IPS-11a (cell line): Measurements from ENCODE around the gene NTSR1.

Source experiments
- H3K4me3 ChIP-seq: one replicate; pipeline ENCODE4 v1.5.1; 2013; ENCODE audit warnings: low read depth, low read length, control low read depth

The NTSR1 gene

DNA sequence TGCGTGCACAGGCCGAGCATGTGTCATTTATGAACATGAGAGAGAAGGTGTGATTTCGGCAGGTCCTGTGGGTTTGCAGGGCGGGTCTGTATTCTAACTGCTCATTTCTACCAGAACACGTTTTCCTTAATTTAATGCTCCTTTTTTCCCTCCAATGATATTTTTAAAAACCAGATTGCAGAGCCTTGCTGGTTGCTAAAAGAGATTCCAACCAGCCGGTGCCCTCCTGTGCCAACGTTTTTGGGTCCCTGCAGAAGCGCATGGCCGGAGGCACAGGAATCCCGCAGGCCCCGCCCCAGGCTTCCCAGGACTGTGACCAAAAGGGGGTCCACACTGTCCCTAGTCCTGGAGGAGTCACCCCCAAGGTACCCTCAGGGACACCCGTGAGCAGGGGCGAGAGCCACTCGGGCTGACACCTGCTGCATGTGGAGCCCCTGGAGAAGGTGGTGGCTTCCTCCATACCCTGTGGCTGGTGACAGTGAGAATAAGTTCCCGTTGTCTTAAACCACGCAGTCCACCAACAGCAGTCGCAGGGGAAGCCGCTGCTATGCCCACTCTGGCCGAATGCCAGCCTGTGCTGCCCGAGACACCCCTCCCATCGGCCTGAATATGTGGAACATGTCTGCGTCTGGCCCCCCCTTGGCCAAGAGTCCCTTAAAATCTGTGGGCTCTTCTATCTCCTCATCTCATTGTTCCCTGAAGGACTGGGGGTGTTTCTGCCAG is 15.7 kb upstream of the NTSR1 start:
- H3K4me3 ChIP-seq: no peak overlapping the region

DNA sequence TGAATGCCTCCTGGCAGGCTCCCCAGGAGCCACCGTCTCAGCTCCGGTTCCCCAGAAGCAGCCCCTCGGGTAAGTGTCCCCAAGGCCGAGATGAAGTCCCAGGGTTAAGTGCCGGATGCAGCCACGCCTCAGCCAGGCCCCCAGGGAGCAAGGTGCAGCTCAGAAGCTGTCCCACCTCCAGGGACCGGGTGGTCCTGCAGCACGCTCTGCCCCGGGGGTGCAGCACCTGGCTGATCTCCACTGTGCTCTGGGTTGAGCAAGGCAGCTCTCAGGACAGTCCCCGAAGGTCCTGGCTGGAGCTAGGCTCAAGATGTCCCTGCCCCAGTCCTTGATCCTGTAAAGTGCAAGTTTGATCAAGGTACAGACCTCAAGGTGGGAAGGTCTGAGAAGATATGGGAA is 15.1 kb upstream of the NTSR1 start:
- H3K4me3 ChIP-seq: no peak overlapping the region

DNA sequence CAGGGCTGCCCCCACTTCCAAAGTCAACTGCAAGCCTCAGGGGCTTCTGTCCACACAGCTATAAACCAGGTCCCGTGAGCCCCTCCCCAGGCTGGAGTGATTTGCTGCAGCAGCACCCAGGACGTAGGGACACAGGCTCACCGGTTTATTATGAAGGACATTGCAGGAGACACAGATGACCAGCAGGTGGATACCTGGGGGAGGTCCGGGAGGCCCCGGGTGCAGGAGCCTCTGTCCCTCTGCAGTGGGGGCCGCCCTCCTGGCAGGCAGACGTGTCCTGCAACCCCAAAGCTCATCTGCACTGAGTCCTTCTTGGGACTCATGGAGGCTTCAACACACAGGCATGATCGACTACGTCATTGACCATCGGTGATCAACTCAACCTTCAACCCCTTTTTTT is 14.5 kb upstream of the NTSR1 start:
- no peak overlapping the region for H3K4me3 ChIP-seq

DNA sequence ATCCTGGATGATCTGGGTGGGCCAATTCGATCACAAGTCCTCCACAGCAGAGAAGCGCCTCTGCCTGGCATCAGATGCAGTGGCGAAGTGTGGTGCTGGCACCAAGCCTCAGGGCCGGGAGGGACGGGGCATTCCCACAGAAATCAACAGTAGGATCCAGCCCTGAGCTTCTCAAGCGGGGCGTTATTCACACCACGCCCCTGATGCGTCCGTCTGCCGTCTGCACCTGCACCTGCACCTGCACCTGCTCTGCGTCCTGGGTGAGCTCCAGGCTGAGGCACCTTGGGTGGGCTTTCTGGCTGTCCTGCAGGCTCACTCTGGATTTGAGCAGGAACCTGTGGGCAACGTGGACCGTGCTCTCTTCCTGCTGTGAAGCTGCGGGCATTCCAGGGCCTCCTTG is 13.8 kb upstream of the NTSR1 start:
- no peak overlapping the region for H3K4me3 ChIP-seq

DNA sequence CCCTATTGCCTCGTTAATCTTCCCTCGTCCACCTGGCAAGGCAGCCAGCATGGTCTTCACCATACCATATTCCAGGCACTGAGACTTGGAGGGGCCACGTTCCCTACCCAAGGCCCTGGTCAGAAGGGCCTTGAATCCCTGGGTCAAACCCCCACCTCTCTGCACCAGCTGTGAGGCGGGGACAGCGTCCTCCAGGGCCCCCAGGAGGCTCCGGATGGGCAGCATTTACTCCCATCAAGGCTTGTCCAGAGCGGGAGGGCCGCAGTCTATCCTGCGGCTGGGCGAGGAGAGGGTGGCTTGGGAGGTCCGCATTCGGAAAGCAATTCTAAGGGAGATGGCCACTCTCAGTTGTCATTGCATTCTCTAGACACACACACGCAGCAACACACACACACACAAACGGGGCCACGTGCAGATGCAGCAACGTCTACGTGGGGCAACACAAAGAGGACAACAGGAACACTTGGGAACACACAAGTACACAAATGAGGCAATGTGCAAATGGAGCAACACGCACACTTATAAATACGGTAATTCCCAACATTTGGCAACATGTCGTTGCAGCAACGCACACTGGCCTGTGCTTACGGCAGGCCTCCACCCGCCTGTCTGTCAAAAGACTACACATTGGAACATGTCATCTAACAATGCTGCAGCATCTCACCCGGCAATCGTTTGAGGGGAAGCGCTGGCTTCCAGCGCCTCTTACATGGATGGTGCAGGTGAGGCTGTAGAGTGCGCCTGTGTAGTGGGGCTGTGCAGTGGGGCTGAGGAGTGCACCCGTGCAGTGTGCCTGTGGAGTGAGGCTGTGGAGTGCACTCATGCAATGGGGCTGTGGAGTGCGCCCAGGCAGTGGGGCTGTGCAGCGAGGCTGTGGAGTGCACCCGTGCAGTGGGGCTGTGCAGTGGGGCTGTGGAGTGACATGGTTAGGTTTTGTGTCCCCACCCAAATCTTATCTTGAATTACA is 12.9 kb upstream of the NTSR1 start:
- H3K4me3 ChIP-seq: no peak overlapping the region

DNA sequence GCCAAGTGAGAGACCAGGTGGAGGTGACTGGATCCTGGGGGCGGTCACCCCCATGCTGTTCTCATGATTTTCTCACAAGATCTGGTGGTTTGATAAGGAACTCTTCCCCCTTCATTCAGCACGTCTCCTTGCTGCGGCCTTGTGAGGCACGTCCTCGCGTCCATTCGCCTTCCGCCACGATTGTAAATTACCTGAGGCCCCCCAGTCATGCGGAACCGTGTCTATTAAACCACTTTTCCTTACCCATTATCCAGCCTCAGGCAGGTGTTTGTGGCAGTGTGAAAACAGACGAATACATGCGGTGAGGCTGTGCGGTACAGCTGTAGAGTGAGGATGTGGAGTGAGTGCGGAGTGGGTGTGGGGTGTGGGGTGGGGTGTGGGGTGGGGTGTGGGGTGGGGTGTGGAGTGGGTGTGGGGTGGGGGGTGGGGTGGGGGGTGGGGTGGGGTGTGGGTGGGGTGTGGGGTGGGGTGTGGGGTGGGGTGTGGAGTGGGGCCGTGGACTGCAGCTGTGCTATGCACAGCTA is 12.1 kb upstream of the NTSR1 start:
- H3K4me3 ChIP-seq: no peak overlapping the region

DNA sequence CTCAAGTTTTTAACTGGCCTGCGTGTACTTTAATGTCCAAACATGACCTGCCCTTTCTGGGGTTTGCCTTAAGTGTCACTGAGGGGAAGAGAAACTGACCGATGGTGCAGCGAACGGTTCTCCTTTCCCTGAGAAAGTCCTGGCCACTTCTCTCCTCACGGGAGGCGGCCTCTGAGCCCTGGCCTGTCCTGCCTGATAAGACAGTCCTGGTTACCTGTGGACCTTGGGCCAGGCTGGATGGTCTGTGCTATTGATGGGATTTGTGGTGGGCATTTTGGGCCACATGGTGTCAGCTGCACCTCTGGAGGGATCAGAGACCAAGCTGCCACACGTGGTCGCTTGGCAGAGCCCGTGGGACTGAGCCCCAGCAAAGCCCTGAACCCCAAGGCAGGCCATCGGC is 11.6 kb upstream of the NTSR1 start:
- no peak overlapping the region for H3K4me3 ChIP-seq

DNA sequence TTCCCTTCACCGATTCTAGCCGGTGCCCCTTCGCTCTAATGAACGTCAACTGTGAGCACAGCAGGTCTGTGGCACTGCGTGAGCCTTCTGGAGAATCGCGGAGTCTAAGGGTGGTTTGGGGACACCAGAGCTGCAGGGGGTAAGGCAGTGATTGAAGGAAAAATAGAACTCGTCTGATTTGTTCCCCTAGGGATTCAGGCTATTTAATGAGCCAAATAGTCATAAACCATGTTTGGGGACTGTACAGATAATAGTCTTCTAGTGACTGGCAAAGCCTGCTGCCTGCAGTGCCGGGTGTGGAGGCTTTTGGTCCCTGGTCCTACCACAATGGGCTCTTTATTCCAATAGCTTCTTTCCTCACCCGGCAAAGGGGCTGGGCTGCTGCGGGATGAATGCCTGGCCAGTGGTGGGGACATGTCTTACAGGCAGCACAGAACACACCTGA is 11.1 kb upstream of the NTSR1 start:
- H3K4me3 ChIP-seq: no peak overlapping the region

DNA sequence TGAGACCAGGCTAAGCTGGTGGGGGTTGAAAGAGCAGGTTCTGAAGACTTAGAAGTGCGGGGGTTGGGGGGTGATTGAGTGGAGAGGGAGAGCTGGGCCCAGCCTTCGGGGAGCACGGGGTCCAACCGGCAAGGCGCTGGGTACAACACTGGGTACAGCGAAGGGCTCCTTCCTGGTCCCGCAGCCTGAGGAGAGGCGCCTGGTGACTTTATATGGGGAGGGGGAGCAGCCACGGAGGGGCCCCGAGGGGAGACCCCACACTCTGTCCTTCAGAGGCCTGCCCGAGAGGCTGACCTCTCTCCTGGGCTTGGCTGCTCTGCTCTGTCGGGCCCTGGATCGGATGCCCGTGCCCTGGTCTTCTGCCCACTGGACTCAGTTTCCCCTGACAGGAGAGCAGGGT is 10.4 kb upstream of the NTSR1 start:
- no peak overlapping the region for H3K4me3 ChIP-seq

DNA sequence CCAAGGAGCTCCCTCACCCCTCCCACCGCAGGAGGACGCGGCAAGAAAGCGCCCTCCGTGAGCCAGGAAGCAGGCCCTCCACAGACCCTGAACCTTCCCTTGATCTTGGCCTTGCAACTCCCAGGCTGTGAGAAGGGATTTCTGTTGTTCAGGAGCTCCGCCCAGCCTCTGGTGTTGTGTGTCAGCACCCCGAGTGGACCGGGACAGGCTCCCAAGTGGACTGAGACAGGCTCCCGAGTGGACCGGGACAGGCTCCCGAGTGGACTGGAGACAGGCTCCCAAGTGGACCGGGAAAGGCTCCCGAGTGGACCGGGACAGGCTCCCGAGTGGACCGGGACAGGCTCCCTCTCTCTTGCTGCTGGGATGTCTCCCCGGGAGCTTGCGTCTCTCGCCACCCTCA is 9.3 kb upstream of the NTSR1 start:
- H3K4me3 ChIP-seq: no peak overlapping the region

DNA sequence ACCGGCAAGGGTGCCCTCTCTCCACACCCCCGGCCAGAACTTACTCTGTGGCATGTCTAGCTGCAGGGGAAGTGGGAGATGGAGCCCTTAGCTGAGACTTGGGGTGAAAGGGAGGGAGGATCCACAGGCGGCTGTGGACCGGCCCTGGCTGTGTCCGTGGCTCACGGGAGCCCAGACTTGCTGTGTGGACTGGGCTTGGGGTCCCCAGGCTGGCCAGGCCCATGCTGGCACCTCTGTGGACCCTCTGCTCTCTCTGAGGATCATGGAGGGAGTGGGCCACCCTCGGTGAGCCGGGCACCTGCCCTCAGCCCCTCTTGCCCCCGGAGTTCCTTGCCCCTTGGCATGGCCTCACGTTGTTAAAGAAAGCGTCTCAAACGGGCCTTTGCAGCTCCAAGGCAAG is 8.9 kb upstream of the NTSR1 start:
- H3K4me3 ChIP-seq: no peak overlapping the region

DNA sequence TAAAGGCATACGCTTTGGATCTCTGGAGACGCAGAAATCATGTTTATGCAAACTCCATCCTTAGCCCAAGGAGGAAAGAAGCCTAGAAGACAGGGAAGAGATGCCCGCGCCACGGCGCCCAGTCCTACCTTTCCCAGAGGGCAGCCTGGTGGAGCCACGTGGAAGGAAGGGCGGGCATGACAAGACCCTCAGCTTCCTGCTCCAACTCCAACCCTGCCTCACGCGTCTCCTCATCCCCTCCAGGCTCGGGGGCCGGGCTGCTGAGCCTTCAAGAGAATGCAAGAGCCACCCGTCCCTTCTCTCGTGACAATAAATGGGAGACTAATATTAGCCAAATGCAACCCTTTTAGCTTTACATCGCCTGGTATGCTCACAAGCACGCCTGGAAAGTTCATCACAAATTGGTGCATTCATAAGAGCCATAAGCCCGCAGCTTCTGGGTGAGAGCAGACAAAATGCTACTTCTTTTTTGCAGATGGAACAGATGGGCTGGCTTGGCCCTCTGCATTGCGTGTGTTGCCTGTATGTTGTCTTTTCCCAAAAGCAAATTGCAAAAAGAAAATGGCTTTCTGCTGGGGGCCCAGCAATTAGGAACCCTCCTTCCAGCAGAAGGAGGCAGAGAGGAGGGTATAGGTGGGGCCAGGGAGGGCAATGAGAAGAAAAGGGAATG is 8.2 kb upstream of the NTSR1 start:
- H3K4me3 ChIP-seq: no peak overlapping the region

DNA sequence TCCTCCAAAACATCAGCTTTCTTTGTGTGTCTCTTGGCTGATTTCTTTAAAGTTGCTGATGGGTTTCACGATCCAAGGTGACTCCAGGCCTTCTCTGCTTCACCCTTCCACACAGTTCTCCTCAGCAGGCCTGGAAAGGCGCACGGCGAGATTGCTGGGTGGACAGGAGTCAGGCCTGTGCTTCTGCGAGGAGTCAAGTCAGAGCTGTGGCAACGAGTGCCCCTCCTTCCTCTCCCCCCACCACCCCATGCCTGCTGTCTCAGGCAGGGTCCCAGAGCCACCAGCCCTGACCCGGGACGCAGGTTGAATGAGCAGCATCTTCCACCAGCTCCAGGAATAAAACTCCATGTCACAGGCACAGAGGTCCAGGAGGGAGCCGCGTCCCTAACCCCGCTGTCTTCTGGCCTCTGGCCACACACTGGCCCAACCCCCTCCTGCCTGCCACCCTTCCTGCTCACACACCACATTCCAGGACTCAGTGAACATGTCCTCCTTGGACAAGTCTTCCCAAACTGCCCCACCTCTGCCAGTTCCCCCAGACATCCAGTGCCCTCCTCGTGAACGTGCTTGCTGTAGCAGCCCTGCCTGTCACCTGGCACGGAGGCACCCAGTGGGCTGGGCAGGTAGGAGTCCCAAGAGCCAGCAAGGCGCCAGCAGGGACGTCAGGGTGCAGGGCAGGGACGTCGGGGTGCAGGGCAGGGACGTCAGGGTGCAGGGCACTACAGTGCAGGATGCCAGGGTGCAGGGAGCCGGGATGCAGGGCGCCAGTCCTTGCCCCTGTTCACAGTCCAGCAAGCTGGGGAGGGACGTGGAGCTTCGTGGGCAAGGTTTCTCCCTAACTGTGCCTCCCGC is 7.2 kb upstream of the NTSR1 start:
- H3K4me3 ChIP-seq: no peak overlapping the region

DNA sequence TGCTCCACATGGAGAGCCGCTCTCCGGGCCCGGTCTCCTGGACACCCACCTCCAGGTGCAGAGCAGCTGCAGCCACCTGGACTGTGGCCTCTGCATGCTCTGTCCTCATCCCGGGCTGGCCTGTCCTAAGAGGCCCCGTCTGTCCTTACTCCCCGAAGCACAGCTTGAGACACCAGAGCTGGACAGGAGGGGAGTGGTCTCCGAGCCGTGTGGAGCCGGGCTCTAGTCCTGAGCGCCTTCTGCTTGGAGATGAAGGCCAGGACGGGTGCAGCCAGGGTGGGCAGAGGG is 6.7 kb upstream of the NTSR1 start:
- H3K4me3 ChIP-seq: no peak overlapping the region

DNA sequence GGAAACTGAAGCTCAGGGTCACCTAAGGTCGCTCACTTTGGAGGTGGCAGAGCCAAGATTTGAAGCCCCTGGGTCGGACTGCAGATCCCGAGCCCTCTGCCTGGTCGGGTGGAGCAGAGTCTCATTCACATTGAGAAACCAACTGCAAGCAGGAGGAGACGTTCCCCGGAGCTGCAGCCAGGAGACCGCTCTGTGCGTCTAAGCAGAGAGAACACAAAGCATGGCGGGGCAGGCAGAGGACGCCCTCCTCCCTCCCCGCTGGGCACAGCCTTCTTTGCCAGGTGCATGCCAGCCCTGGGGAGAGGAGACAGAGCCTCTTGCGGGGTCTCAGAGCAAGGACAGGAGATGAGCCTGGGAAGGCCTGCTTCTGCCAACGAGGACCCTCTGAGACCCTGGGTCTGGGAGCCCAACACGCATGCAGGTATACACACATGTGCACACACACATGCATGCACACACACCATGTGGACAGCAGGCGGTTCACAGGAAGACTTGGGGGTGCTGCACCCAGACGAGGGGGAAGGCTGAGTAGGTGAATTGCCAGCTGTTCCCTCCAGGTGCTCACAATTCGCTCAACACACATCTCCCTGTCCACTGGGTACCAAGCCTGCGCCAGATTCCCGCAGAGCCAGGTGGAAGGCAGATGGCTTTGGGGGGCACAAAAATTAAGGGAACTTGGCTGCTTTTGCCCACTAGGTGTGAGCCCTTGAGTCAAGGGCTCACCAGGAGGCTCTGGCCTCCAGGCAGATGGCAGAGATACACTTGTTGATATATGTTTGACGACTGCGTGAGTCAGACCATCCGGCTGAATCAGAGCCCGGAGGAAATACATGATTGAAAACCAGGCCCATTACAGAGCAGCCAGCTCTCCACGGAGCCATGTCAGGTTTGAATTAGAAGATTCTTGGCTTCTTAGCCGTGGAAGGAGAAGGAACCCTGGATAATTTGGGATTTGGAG is 5.5 kb upstream of the NTSR1 start:
- no peak overlapping the region for H3K4me3 ChIP-seq

DNA sequence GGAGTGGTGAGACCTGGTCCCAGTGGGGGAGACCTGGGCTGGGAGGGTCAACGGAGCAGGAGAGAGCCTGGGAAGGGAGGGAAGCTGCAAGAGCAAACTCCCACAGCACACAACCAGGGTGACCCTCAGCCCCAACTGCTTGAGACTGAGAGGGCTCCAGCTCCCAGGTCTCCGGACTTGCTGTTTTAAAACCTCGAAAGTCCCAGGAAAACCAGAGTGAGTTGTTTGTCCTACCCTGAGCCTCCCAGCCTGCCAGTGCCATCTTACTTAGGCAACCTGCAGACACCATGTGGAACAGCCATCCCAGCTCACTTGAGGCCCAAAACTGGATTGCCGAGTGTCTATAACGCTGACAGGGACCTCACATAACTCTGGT is 4.8 kb upstream of the NTSR1 start:
- H3K4me3 ChIP-seq: no peak overlapping the region

DNA sequence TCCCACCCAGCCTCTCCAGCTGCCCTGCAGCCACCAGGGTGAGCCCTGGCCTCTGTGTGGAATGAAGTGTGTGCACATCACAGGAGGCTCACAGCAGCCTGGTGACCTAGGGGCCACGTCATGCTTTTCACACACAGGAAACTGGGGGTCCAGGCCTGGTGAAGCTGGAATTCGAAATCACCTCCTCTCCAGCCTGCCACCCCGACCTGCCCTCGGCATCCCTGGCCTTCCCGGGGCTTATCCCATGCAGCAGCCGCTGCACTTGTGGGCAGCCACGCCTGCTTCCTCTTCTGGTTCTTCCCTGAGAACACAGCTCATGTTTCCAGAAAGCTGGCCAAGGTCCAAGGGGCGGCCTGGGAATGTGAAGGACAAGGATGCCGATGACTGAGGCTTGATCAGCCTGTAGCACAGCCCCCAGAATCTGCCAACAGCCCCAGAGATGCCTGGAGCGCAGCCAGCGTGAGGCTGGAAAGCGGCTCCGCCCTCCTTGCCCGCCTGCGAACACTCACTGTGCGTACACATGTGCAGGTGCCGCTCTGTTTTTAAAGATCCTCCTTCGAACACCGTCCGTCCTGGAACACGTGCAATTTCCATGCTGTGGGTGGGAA is 4.2 kb upstream of the NTSR1 start:
- no peak overlapping the region for H3K4me3 ChIP-seq

DNA sequence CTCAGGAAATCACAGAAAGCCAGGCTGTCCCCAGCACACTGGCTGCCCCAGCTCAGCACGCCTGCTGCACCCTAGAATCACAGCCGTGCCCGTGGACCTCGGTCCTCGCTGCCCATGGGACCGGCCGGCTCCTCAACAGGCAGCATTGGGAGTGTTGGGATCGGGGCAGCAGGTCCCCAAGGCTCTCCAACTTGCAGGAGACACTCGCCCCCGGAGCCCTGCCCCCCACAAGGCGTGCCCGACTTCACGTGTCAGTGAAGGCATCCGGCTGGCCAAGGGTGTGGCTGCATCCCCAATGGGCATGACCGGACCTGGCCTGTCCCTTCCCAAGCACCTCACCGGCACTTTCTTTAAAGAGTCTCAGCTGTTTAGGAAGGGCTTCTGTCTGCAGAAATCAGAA is 3.0 kb upstream of the NTSR1 start:
- H3K4me3 ChIP-seq: no peak overlapping the region

DNA sequence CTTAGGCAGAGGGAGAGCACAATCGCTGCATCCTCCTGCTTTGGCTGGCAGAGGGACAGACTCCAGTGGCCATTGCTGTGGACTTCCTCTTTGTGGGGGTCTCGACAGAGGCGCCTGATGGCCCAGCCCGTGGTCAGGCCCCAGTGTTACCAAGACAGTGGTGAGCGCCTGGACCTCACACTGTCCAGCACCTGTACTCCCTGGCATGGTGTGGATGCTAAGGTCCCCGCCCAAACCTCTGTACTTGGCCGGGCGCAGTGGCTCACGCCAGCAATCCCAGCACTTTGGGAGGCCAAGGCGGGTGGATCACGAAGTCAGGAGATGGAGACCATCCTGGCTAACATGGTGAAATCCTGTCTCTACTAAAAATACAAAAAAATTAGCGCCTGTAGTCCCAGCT is 2.3 kb upstream of the NTSR1 start:
- H3K4me3 ChIP-seq: no peak overlapping the region
